NT2/D1 (cell line): ENCODE measurements around the gene ENO4.

Source experiments
- DNase-seq: peaks from one replicate; pipeline ENCODE4 v3.0.0-alpha.2; 2011; ENCODE audit warnings: low read depth, low spot score
- H3K27me3 ChIP-seq: 2 replicates; pipeline ENCODE4 v1.6.0; 2011; ENCODE audit warnings: mild to moderate bottlenecking; ENCODE audit not compliant: insufficient read length, insufficient read depth
- H3K36me3 ChIP-seq: 2 replicates; pipeline ENCODE4 v1.6.1; 2011; ENCODE audit warnings: mild to moderate bottlenecking, low read length, mixed read lengths; ENCODE audit not compliant: insufficient read depth, insufficient read length
- H3K4me1 ChIP-seq: 2 replicates; pipeline ENCODE4 v1.5.1; 2011; ENCODE audit not compliant: insufficient read depth, insufficient read length
- H3K4me3 ChIP-seq: 2 replicates; pipeline ENCODE4 v1.5.1; 2011; ENCODE audit warnings: low read depth; ENCODE audit not compliant: insufficient read length
- H3K9ac ChIP-seq: 2 replicates; pipeline ENCODE4 v1.6.0; 2011; ENCODE audit warnings: low read depth; ENCODE audit not compliant: insufficient read length
- H3K9me3 ChIP-seq: 2 replicates; pipeline ENCODE4 v1.5.1; 2011; ENCODE audit warnings: mild to moderate bottlenecking, low read length; ENCODE audit not compliant: insufficient read depth
- SUZ12 ChIP-seq: IDR thresholded peaks from 2 replicates; pipeline ENCODE4 v1.6.1; 2011; ENCODE audit not compliant: insufficient read length, insufficient read depth; ENCODE audit errors: extremely low read depth
- YY1 ChIP-seq: IDR thresholded peaks from 2 replicates; pipeline ENCODE4 v1.6.1; 2011; ENCODE audit not compliant: insufficient read length, insufficient read depth
- ZNF274 ChIP-seq: IDR thresholded peaks from 2 replicates; pipeline ENCODE4 v1.6.1; 2011; ENCODE audit warnings: mild to moderate bottlenecking, low read depth, low read length

Gene ENO4

DNA sequence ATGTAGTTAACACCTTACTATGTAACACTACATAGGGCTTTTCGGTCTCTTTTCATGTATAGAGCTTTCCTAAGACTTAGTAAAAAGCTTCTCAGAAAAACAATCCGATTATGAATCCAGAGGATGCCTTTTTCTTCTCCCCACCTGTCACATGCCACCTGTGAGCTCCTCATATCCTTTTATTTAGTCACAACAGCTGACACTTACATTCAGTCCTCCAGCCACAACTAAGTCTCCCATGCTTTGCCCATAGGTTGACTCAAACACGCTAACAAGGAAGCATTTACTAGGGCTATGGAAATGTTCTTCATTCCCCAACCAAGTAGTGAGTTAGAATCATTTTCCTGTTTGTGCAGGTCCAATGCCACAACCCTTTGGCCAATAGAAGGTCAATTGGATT is 7.9 kb downstream of the ENO4 start:
- DNase-seq, result no peak
- Histone ChIP-seq H3K27me3 (no peaks in the 10 kb centered on the region), H3K36me3 (no peaks in the 10 kb centered on the region), H3K9ac (no peak overlapping the region), H3K9me3 (peaks cover 8% of the 10 kb centered on the region), H3K4me1 (no peaks in the 10 kb centered on the region), H3K4me3 (no peak overlapping the region)
- no peak for TF ChIP-seq ZNF274
- TF ChIP-seq YY1, result no peak
- no peak for TF ChIP-seq SUZ12

DNA sequence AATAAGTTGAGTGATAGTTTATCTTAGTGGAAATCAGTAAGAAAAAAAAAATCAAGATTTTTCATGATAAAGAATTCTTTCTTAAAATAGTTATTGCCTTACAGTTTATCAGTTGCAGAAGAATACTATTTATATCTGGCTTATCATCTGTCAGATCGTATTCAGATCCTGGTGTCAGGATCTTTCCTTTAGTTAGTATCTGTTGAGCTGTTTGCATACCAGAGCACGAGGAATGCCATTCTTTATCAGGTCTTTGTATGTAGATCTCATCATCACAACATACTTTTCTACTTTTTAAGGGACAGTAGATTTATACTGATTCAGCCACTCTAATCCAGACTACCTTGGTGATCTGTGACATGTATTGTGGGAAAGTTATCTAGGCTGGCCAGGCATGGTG is 12.5 kb downstream of the ENO4 start:
- no peaks in the 10 kb centered on the region for H3K4me1 ChIP-seq
- TF ChIP-seq YY1 (no peak), ZNF274 (no peak), SUZ12 (no peak)
- H3K36me3 ChIP-seq, result no peaks in the 10 kb centered on the region
- H3K4me3 ChIP-seq, result no peak overlapping the region
- no peaks in the 10 kb centered on the region for H3K27me3 ChIP-seq
- peaks cover 8% of the 10 kb centered on the region for H3K9me3 ChIP-seq
- no peak for DNase-seq
- no peak overlapping the region for H3K9ac ChIP-seq

DNA sequence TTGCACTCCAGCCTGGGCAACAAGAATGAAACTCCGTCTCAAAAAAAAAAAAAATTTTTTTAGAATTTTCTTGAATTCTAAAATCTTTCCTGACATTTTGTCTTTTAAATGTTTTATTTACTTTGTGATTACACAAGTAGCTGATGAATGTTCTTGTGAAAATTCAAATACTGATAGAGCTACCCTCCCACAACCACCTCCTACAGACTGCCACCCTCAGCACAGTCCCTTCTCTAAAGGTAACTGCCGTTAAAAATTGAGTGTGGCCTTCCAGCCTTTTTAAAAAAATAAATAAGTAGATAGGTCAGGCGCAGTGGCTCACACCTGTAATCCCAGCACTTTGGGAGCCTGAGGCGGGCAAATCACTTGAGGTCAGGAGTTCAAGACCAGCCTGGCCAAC is 15.1 kb downstream of the ENO4 start:
- Histone ChIP-seq H3K9me3 (no peaks in the 10 kb centered on the region), H3K9ac (no peak overlapping the region), H3K4me1 (no peaks in the 10 kb centered on the region), H3K4me3 (no peak overlapping the region), H3K36me3 (no peaks in the 10 kb centered on the region), H3K27me3 (no peaks in the 10 kb centered on the region)
- no peak for DNase-seq
- no peak for TF ChIP-seq SUZ12
- no peak for TF ChIP-seq YY1
- no peak for TF ChIP-seq ZNF274

DNA sequence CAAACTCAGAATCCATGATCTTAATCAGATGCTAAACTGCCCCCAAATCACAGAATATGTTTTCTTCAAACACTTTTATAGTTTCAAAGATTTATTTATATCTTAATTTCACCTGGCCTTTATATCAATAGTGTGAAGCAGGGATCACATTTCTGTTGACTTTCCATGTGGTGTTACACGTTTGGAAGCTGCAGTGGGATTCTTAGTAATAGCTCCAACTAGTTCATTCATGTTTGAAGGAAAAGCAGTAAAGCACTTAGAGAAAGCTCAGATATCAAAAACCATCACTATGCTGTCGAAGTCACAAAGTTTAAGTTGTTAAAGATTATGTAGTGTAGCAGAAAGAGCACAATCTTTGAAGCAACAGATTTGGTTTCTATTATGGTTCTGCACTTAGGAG is 16.8 kb downstream of the ENO4 start:
- no peaks in the 10 kb centered on the region for H3K27me3 ChIP-seq
- no peak for DNase-seq
- H3K4me1 ChIP-seq, result no peaks in the 10 kb centered on the region
- no peak for TF ChIP-seq ZNF274
- no peak for TF ChIP-seq SUZ12
- TF ChIP-seq YY1, result no peak
- H3K9me3 ChIP-seq, result no peaks in the 10 kb centered on the region
- H3K4me3 ChIP-seq, result no peak overlapping the region
- no peaks in the 10 kb centered on the region for H3K36me3 ChIP-seq
- H3K9ac ChIP-seq, result no peak overlapping the region

DNA sequence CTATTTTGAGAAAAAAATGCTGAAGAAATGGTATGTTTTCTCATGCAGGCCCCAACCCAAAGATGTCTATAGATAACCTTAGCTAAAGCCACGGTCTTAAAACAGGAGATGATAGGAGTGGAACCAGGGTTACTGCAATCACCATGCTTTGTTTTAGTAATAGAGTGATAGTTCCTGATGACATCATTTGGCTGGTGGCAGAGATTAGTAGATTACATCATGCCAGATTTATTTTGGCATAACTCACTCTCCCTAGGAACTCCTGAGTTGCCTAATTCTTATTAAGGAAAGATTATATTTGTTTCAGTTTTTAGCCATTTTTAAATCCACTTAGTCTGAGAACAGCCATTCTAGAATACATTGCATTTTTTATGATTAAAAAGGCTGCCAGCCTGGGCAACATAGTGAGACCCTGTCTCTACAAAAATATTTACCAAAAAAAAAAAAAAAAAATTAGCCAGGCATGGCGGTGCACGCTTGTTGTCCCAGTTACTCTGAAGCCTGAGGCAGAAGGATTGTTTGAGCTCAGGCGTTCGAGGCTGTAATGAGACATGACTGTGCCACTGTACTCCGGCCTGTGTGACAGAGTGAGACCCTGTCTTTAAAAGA is 17.8 kb downstream of the ENO4 start:
- H3K4me1 ChIP-seq, result no peaks in the 10 kb centered on the region
- H3K27me3 ChIP-seq, result no peaks in the 10 kb centered on the region
- no peak overlapping the region for H3K4me3 ChIP-seq
- TF ChIP-seq YY1, result no peak
- no peak for TF ChIP-seq ZNF274
- no peak for TF ChIP-seq SUZ12
- no peaks in the 10 kb centered on the region for H3K36me3 ChIP-seq
- H3K9me3 ChIP-seq, result no peaks in the 10 kb centered on the region
- DNase-seq, result no peak
- H3K9ac ChIP-seq, result no peak overlapping the region

DNA sequence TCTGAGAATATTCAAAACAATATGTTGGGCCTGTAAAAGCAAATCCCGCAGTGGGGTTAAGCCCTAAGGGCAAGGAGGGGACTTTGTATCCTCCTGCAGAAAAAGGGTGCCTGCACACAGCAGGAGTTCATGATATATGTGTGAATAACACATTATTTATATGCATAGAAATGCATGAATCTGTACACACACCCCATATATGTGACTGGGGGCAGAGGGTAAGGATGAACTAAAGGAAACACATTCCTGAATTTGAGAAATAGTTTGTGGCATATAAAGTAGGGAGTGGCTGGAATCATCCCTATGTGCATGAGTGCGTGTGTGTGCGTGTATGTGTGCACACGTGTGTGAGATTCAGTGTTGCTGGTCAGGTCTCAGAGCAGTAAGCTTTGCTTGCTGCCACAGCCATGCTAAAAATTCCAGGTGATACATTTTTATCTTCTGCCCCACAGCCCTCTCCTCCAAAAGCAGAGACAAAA is 18.9 kb downstream of the ENO4 start:
- Histone ChIP-seq H3K36me3 (no peaks in the 10 kb centered on the region), H3K9me3 (no peaks in the 10 kb centered on the region), H3K4me3 (no peak overlapping the region), H3K9ac (no peak overlapping the region), H3K4me1 (no peaks in the 10 kb centered on the region), H3K27me3 (no peaks in the 10 kb centered on the region)
- TF ChIP-seq YY1 (no peak), SUZ12 (no peak), ZNF274 (no peak)
- no peak for DNase-seq

DNA sequence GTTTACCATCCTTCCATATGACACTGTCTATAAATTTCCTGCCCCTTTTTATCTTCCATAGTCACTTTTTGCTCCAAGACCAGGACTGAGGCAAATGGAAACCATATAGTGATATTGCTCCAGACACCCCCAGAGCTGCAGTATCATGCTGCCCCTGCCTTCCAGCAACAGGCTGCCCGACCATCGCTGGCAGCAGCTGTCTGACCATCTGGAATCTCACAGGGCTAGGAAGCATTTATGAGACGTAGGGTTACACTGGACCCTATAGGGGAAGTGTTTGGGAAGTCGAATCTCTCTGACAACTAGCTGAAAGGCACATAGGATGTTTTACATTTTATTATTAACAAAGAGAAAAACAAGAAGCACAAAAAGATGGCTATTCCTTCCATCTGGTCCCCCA is 19.4 kb downstream of the ENO4 start:
- H3K9ac ChIP-seq, result no peak overlapping the region
- H3K4me1 ChIP-seq, result no peaks in the 10 kb centered on the region
- no peak for DNase-seq
- H3K4me3 ChIP-seq, result no peak overlapping the region
- H3K9me3 ChIP-seq, result no peaks in the 10 kb centered on the region
- TF ChIP-seq SUZ12 (no peak), YY1 (no peak), ZNF274 (no peak)
- no peaks in the 10 kb centered on the region for H3K27me3 ChIP-seq
- no peaks in the 10 kb centered on the region for H3K36me3 ChIP-seq
